ENCODE results near the gene TMEFF2. TPM values are rescaled to one million over a fixed set of nuclear protein-coding genes. Genes with fewer than 3 reads are reported as not detected.

The TMEFF2 gene
- total RNA-seq, 1 donor from 2014 or later: 0.16 TPM

DNA sequence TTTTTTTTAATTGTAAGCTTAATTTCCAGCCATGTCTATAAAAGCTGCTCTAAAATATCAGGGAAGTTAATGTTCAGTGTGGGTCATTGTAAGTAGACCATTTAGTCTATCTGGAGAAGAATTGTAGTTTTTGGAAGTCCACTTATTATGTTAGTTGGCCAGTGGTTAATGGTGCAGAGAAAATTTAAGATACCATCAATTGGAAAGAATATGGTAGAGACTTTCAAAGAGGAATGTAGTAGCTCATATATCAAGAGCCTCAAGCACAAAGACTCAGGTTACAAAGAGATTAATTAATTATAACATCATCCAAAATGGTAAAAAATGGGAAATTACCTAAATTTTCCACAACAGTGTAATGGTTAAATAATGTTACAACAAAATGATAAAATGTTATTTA, 220.1 kb downstream of the TMEFF2 start:
- Histone ChIP-seq H3K27me3 (ENCODE audit: low read depth) (no peaks in the 10 kb centered on the region), H3K27ac (replicated peaks) (no peak overlapping the region), H3K9me3 (replicated peaks) (no peaks in the 10 kb centered on the region), H3K4me3 (no peak overlapping the region), H3K4me1 (no peaks in the 10 kb centered on the region), H3K36me3 (no peaks in the 10 kb centered on the region)
- intact Hi-C loops (cut with micrococcal nuclease): no loop called here
- TF ChIP-seq, protein P1, sequence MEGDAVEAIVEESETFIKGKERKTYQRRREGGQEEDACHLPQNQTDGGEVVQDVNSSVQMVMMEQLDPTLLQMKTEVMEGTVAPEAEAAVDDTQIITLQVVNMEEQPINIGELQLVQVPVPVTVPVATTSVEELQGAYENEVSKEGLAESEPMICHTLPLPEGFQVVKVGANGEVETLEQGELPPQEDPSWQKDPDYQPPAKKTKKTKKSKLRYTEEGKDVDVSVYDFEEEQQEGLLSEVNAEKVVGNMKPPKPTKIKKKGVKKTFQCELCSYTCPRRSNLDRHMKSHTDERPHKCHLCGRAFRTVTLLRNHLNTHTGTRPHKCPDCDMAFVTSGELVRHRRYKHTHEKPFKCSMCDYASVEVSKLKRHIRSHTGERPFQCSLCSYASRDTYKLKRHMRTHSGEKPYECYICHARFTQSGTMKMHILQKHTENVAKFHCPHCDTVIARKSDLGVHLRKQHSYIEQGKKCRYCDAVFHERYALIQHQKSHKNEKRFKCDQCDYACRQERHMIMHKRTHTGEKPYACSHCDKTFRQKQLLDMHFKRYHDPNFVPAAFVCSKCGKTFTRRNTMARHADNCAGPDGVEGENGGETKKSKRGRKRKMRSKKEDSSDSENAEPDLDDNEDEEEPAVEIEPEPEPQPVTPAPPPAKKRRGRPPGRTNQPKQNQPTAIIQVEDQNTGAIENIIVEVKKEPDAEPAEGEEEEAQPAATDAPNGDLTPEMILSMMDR (IDR thresholded peaks at IDR 0.05; ENCODE audit: borderline replicate concordance): no peak
- no peak for DNase-seq

DNA sequence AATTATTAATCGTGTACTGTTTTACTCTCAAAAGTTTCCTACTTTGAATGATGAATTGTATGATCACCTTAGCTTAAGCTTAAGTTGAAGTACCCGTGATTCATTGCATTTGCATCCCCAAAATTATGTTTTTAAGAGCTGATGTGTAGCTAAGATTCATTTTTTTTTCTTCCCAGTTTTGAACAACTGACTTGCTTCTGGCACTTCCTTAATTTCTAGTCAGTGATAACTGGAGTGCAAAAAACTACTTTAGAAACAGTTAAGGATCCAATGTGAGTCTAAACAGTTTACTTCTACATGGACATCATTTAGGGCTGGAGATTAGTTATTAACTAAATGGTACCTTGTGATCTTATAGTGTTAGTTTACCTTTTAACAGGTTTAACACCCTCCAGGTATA, 223.9 kb downstream of the TMEFF2 start:
- intact Hi-C loops (cut with micrococcal nuclease): no loop called here
- H3K4me3 ChIP-seq: no peak overlapping the region
- H3K36me3 ChIP-seq: no peaks in the 10 kb centered on the region
- no peaks in the 10 kb centered on the region for H3K9me3 ChIP-seq (replicated peaks)
- TF ChIP-seq, protein P1 (IDR thresholded peaks at IDR 0.05; ENCODE audit: borderline replicate concordance): no peak
- H3K4me1 ChIP-seq: peaks cover 3% of the 10 kb centered on the region
- no peaks in the 10 kb centered on the region for H3K27me3 ChIP-seq (ENCODE audit: low read depth)
- DNase-seq: no peak
- no peak overlapping the region for H3K27ac ChIP-seq (replicated peaks)

DNA sequence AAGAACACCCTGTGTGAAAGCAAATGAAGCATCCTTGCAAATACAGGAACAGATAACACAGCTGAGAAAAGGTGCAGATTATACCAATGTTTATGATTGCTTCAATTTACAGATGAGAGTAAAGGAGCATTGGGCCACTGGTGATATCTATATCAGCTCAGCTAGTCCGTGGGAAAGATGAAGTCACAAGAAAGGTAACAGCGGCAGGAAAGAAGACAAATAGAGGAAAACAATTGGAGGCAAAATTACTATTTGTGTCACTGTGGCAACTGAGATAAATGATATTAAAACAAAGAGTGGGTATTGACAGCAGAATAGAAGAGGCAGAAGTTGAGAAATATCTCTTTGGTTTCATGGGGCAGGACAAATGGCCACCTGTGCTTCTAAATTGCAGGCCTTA, 226.6 kb downstream of the TMEFF2 start:
- H3K27ac ChIP-seq (replicated peaks): no peak overlapping the region
- H3K4me3 ChIP-seq: no peak overlapping the region
- H3K27me3 ChIP-seq (ENCODE audit: low read depth): no peaks in the 10 kb centered on the region
- peaks cover 3% of the 10 kb centered on the region for H3K4me1 ChIP-seq
- no peaks in the 10 kb centered on the region for H3K36me3 ChIP-seq
- intact Hi-C loops (cut with micrococcal nuclease): no loop called here
- TF ChIP-seq, protein P1 (IDR thresholded peaks at IDR 0.05; ENCODE audit: borderline replicate concordance): no peak
- DNase-seq: no peak
- no peaks in the 10 kb centered on the region for H3K9me3 ChIP-seq (replicated peaks)

DNA sequence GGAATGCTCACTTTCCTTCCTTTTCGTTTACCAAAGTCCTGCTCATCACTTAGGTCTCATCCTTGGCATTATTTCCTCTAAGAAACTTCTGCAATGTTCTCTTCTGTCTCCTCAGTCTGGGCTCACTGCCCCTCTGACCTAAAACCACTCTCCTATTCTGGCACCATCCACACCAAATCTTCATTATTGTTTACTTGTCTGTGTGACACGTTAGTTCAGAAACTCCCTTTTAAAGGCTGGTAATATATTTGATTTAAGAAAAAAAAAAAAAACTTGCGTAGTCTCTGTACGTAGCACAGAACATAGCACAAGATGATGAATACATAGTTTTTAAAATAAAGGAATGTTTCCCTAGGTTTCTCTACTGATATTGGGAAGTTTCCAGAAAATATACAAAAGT, 229.0 kb downstream of the TMEFF2 start:
- H3K4me1 ChIP-seq: peaks cover 12% of the 10 kb centered on the region
- no peaks in the 10 kb centered on the region for H3K27me3 ChIP-seq (ENCODE audit: low read depth)
- DNase-seq: no peak
- no peak overlapping the region for H3K4me3 ChIP-seq
- TF ChIP-seq, protein P1 (IDR thresholded peaks at IDR 0.05; ENCODE audit: borderline replicate concordance): no peak
- H3K27ac ChIP-seq (replicated peaks): no peak overlapping the region
- H3K36me3 ChIP-seq: no peaks in the 10 kb centered on the region
- no peaks in the 10 kb centered on the region for H3K9me3 ChIP-seq (replicated peaks)
- intact Hi-C loops (cut with micrococcal nuclease): no loop called here

DNA sequence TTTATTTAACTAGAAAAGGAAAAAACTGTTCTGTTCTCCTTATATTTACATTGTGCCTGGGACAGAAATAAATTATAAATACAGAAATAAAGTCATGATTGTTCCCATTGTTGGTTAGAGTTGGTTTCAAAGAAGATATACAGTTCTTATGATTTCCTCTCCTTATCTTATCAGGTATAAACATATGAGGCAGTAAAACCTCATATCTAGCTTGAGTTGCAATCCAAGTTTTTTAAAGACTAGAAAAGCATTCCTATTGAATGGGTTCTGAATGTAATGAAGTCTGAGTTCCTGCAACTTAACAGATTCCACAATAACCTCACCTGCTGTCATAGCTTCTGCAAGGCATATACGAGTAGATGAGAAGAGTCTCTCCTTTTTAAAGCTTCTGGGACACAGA, 233.2 kb downstream of the TMEFF2 start:
- Histone ChIP-seq H3K9me3 (replicated peaks) (no peaks in the 10 kb centered on the region), H3K36me3 (no peaks in the 10 kb centered on the region), H3K4me1 (peaks cover 25% of the 10 kb centered on the region), H3K4me3 (no peak overlapping the region), H3K27ac (replicated peaks) (no peak overlapping the region), H3K27me3 (ENCODE audit: low read depth) (no peaks in the 10 kb centered on the region)
- intact Hi-C loops (cut with micrococcal nuclease): no loop called here
- TF ChIP-seq, protein P1 (IDR thresholded peaks at IDR 0.05; ENCODE audit: borderline replicate concordance): no peak
- DNase-seq: no peak

DNA sequence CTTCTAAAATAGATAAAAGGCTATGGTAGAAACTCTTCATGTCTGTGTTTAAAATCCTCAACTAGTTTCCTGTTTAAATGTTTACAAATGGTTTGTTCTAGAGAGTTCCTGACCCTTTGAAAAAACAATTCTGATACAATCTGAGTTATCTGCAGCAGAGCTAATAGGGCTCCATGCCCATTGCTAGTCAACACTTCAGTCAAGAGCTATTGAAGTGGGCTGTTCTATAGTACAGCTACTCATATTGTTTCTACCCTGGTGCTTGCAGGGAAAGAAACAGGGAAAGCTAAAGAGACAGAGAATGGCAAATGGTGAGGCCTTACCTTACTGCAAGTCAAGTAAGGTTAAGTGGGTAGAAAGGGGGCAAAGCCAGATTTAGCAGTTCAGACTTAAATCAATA, 235.5 kb downstream of the TMEFF2 start:
- Histone ChIP-seq H3K27ac (replicated peaks) (no peak overlapping the region), H3K36me3 (no peaks in the 10 kb centered on the region), H3K27me3 (ENCODE audit: low read depth) (no peaks in the 10 kb centered on the region), H3K9me3 (replicated peaks) (no peaks in the 10 kb centered on the region), H3K4me1 (peaks cover 25% of the 10 kb centered on the region), H3K4me3 (no peak overlapping the region)
- intact Hi-C loops (cut with micrococcal nuclease): no loop called here
- TF ChIP-seq, protein P1 (IDR thresholded peaks at IDR 0.05; ENCODE audit: borderline replicate concordance): no peak
- DNase-seq: no peak
